Stimulated activated CD8-positive, alpha-beta memory T cell treated with anti-CD3 and anti-CD28 coated beads, Interleukin-12 subunit alpha, Interleukin-12 subunit beta, amount 100 ng/mL, for 4 hours (primary cell): ENCODE measurements around the gene TMEM107.

ENCODE experiments used
- DNase-seq: peaks from one replicate; pipeline ENCODE4 v3.0.0-alpha.2; 2020; ENCODE audit warnings: low read depth

Gene TMEM107

DNA sequence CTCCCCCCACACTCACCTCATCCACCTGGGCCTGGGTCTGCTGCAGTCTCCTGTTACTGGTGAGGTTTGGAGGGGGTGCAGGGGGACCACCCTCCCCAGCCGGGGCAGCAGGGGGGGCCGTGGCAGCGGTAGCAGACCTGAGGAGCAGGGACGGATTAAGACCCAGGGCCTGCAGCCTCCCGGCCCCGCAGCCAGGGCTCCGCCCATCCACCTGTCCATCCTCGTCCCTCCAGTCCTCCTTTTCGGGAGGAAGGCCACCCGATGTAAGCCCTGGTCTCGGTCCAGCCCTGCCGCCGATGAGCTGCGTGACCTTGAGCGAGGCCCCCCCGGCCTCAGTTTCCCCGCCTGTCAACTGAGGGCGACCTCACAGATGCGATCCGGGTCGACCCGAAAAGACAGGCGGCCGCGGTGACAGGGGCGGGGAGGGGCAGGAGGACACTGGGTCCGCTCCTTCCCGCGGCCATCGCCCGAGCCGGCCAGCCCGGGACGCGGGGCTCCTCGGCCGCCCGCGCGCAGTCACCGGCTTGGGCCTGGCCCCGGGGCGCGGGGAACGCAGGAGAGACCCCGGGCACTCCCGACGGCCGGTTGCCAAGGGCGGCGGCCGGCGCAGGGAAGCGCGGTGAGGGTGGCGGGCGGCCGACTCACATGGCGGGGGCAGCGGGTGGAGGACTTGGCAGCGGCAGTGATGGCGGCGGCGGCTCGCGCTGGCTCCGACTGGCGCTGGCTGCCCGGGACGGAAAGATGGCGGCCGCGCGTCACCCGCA lies 13.8 kb downstream of the TMEM107 start, which contains the start of gene VAMP2:
Gene VAMP2, minus strand, starts transcription at position 716 of the 764 bp plus-strand sequence. Its CDS starts 69 bp downstream, at position 647.
- DNase-seq, result peak; percentile 75

DNA sequence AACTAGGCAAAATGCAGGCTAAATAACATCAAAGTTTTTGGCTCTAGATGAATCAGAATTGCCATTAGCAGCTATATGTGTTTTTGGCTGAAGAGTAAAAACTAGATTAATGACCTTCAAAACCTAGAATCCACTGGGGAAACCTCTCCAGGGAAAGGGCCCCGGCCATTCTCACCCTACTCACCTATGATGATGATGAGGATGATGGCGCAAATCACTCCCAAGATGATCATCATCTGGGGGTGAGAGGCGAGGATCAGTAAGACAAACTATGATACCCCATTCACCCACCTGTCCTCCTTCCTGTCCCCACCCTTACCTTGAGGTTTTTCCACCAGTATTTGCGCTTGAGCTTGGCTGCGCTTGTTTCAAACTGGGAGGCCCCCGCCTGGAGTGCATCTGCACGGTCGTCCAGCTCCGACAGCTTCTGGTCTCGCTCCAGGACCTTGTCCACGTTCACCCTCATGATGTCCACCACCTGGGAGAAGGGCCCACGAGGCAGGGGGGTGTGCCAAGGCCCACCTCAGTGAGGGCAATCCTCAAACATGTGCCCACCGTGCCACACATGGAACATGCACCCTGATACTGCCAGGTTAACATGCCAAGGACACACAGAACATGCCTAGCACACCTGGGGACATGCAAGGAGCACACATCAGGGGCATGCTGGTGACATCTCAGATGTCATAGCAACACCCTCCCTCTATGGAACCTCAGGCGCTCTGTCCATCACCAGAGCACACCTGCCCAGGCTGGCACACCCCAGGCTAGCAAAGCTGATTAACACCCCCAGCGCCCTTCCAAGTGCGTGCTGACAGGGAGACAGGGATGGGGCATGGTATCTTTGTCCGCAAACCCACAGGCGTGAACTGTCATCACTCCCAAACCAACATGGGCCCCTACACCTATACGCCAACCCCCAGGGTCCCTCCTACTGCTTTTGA lies 14.6 kb downstream of the TMEM107 start:
- no peak for DNase-seq

DNA sequence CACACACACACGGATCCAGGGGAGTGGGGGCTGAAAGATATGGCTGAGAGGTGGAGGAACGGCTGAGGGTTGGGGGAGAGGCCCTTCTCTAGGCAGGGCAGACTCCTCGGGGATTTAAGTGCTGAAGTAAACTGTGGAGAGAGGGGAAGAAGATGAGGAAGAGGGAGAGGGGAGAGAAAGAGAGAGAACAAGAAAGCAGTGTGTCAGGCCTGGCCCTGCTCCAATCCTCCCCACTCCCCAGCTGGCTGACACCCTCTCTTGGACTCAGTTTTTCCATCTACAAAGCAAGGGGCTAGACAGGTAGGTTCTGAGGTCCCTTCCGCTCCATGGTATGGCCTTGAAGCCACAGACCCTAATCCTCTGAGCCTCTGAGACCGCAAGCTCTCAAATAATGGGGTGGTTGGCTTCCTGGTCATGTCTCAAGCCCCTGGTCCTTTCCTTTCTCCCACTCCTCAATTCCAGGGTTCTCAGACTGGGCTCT lies 15.4 kb downstream of the TMEM107 start:
- no peak for DNase-seq

DNA sequence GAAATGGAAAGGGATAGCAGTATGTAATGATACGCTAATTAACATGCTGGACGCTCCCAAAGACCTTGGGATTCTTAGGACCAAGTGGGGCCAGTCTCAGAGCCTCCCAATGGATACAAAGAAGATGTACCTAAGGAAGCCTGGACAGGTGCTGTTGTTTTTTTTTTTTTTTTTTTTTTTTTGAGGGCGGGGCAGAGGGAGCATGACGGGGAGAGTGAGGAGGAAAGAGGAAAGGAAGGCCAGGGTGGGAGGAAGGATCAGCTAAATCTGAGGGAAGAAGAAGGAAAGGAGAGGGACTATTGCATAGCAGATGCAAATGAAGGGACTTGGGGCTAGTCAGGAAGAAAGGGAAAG lies 16.0 kb downstream of the TMEM107 start:
- DNase-seq, result no peak

DNA sequence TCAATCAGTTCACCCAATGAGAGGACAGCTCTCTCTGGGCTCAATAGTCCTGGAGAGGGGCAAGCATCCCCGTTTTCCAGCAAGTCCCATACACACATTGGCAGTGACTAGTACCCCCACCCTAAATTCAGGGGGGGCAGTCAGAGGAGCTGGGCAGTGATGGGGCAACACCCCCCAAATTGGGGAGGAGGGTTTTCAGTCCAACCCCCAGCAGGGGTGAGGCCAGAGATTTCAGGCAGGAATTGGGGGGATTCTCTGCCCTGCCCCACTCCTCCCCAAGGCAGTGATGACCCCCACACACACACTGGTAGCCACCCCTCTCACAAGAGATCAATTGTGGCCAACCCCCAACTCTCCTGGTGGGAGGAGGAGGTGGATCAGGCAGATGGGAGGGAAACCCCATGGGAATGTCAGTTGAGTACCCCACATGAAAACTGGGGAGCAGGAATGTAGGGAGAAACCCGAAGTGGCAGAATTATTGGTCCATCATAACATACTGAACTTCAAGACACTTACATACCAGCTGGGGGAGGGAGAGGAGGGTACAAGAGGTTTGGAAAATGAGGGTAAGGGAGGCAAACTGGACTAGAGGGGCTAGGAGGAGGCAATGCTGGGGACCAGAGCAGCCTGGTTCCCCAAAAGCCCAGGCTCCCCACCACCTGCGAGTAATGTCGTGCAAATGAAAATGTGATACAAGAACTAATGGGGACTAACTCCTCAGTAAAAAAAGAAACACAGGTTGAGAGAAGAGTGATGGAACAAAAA lies 16.5 kb downstream of the TMEM107 start:
- DNase-seq, result no peak

DNA sequence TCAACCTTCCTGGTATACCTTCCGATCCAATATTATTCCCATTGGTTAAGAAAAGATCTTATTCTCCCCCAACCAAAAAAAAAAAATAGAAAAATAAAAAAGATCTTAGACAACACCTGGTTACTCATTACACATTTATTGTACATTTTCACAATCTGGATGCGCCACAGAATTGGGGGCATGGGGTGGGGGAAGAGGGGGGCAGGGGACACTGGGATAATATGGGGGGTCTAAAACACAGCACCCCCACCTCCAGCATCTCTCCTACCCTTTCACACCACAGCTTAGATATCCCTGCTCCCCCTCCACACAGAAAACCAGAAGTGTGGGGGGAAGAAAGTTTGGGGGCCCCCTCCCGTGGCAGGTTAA lies 17.2 kb downstream of the TMEM107 start:
- DNase-seq, result no peak

DNA sequence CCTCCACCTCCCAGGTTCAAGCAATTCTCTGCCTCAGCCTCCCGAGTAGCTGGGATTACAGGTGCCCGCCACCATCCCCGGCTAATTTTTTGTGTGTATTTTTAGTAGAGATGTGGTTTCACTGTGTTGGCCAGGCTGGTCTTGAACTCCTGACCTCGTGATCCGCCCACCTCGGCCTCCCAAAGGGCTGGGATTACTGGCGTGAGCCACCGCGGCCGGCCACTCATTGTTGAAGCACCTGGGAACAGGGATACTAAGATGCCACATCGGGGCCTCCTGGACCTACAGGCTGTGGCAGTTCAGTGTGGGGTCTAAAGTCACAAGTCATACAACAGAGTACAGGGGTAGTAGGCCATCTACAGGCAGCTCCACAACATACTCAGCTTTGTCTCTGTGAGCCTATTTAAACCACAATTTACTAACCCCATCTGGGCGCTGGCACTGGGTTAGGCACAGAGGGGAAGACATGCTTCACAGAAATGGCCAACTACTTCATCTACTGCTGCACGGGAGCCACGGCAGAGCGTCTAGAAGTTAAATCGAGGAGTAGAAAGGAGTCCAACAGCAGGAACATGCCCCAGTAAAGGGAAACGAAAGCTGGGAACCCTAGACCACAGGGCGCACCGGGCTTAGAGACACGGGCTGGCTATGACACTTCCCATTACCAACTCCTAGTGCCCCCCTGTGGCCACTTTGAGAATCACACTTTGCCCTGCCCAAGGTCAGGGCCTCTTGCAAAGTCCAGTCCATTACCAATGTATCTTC lies 17.7 kb downstream of the TMEM107 start:
- DNase-seq, result peak; percentile 65

DNA sequence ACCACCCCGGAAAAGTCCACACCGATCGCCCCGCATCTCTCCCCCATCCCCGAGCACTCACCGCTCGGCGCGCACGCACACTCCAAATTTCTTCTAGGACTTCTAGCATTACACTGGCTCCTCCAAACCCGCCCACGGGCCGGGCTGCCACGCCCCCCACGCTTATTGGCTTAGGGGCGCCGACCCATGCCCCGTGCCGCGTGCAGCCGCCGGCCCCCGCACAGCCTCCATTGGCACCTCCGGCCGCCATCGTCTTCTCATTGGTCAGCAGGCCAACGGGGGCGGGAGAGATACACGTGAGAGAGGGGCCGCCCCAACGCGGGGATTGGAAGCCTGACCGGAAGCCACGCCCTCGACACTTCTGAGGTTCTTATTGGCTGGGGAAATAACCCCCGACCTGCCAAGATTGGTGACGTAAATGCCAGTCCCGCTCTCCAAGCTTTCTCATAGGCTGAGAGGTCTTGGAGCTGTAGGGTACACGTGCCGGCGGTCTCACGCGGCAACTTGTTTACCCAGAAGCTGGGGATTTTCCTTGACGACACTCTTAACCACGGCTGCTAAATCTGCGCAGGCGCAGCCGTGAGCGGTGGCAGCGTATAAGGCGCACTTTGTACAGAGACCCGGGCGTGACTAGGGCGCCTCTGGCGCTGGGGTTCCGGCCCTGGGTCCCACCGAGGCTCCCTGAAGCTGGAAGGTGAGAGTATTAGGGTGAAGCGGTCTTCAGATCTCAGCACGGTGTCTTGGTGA lies 19.8 kb downstream of the TMEM107 start:
- DNase-seq, result peak; percentile 100

DNA sequence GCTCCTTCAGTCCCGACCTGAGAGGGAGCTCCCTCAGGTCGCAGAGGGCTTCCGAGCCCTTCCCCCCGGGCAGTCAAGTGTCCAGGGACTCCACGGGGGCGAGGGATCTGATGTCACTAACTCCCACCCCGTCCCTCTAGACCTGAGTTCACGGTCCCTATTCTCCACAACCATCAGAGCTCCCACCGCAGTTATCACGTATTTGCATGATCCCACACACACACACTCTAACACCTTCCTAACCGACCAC lies 20.3 kb downstream of the TMEM107 start:
- no peak for DNase-seq

DNA sequence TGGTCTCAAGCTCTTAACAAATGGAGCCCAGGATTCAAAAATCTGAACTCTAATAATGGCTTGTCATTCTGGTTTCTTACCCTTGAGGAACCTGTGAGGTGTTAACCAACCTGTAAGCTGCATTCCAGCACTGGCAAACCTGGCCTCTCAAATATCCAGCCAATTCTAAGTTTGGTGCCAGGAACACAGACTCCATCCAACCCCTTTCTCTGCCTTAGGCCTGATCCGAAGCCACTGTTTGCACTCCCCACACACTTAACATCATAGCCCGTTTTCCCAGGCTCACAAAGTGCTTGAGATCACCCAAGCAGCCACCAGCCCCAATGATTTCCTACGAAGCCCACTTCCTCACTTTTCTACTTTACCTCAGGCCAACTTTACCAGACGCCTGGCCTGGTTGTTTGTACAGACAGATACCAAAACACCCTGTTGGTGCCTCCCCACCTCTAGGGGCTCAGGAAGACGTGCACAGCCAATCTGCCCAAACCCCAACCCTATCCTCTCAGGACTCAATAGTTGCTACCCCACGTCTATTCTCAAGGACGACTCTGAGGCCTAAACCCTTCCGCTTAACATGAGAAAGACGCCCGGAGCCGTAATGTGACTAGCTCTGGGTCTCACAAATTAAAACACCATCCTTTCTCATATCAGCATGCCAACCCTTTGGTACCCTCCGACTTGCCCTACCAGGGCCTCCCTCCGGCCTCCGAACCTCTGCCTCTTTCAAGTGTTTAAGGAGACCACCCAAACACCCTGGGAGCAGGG lies 20.8 kb downstream of the TMEM107 start:
- DNase-seq, result no peak

DNA sequence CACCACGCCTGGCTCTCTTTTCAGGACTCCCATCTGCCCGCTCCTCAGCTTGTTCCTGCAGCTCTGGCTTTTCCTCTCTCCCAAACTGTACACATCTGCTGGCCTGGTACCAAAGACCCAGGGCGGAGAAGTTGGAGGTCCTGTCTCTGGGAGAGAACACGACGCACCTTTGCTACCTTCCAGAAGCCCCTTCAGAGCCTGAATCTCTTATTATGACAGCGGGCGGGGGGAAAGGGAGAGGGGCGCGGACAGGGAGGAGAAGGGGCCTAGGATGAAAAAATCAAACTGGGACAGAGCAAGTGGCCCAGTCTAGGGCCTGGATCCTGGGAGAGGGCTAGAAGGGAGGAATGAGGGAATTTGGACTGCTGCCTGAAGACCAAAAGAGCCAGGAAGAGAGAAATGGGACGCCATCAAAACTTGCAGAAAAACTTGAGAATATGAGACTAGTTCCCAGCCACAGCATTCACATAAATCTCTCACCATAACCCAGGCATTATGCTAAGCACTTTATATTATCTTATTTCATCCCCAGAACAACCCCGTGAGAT lies 21.5 kb downstream of the TMEM107 start:
- DNase-seq, result no peak

DNA sequence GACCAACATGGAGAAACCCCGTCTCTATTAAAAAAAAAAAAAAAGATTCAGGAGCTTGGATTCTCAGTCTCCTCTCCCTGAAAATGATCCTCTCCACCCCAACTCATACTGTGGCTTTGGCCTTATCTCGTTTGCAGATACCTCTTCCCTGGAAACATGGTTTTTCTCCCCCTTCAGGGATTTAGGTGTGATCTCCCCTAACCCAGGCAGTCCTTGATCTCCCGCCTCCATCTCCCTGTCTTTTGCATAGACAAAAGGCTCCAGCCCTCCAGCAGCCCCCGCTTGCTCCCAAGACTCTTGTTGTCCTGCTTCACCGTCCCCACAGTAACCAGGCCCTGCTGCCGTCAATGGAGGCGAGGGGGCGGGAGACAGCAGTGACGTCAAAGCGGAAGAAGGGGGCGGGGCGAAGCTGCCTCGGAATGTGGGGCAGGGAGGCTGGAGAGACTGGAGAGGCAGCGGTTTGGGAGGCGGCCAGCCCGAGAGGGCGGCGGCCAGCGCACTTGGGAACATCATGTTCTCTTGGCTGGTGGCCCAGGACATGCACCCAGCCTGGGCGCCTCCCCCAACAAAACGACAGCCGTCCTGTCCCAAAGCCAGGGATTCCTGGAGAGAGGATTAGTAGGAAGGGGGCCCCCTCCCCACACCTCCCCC lies 22.1 kb downstream of the TMEM107 start:
- DNase-seq, result peak; percentile 69

DNA sequence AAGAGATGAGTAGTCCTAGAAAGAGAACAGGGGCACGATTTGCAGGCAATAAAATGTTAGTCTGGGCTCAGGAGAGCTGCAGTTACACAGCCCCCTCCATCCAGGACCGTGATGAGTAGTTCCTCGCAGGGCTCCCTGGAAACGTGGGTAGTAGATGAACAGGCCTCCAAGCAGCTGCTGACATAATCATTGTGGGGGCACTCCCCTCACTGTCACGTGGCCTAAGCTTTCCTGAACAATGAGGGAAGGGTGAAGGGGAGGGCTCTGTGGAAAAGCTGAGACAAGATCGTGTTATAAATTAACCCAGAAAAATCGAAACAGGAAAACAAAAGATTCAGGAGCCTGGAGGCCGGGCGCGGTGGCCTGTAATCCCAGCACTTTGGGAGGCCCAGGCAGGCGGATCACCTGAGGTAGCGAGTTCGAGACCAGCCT lies 22.6 kb downstream of the TMEM107 start:
- DNase-seq, result no peak

DNA sequence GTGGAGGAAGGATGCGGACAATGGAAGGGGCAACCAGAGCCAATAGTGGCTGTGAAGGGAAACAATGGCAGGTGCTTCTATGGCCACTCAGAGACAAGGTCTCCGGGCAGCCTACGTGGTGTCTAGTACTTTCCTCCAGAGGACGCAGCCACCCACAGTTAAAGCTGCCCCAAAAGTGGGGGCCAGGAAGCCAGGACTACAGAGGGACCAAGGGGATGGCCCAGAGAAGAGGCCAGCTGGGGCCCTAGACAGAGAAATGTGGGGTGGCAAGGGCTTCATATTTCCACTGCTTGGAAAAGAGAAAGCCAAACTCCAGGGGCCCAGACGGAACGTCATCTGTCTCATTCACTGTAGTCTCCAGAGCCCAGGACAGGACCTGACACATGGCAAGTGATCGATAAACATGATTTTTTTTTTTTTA lies 23.1 kb downstream of the TMEM107 start:
- DNase-seq, result no peak

DNA sequence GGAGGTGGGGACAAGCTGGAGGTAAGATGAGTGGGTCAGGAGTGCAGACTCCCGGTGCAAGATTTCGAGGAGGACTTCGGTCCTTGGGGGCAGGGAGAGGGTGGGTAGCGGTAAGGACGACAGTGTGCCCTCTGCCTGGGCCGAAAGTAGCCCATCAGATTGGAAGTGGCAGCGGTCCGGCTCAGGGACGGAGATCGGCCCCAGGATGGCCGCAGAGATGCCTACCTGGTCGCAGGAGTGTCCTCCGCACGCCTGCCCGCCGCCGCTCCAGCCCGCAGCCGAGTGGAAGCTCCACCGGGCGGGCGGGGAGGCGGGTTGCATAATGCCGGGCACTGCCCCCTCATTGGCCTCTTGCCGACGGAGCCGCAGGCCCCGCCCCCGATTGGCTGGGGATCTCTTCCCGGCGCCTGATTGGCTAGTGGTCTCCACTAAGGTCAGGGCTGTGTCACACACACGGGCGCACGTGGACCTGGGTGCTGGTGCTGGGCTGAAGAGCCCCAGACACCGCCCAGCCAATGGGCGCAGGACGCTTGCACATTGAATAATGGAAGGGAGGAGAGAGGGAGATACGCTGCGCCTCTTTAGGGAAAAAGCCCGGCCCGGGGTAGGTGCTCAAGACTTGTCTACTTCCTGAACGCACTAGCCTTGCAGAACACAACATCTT lies 23.9 kb downstream of the TMEM107 start, which contains the start of gene PER1:
Gene PER1, minus strand, starts transcription at position 293 of the 664 bp plus-strand sequence. CDS start 1,698 bp downstream, outside the sequence.
- peak; percentile 78 for DNase-seq

DNA sequence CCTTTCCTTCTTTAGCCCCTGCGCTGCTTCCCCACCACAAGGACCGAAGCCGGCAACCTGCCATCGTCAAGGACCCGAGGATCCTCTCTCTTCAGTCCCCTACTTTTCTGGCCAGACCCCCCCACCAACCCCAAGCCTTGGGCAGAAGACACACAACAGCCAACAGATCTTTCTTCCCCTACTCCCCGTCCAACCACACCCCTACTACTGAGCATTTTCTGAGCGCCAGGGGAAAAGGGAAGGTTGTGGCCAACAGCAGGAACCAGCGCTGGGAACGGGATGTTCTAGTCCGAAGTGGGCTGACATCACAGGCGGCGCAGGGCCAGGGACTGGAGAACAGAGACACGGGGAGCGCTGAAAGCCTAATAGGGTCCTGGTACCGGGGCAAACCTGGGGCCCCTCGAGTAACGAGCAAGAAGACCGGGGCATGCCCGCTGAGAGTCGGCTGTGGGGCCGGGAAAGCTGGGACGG lies 24.5 kb downstream of the TMEM107 start:
- DNase-seq, result no peak

DNA sequence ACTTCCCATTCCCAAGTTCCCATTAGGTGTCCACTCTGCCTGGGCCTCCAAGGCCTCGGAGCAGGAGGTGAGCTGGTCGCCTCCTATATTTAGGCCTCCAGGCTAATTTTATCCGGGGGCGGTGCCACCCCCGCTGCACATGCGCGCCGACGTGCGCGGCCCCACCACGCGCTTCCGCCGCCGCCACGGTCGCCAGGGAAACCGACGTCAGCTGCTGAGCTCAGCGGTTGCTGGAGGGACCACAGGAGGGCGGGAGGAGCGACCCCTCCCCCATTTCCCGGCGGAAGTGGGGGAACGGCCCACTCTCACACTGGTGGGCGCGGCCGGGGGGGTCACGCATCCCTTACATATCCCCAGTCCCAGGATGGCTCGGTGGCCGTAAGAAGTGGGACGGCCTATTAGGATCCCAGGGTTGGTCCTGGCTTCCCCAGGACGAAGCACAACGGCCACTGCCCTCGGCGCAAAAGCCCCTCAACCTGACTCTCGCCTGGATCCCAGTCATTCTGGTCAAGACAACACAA lies 25.0 kb downstream of the TMEM107 start:
- peak; percentile 88 for DNase-seq
